Neutrophil (primary cell): Measurements from ENCODE around the gene VWA8.
"Not testable (repeated sequence)": the region's sequence is repeated elsewhere in the genome, so short reads cannot be mapped to it uniquely, and the experiment has no call there.

ENCODE experiments used
- H3K27ac ChIP-seq: fragments of 200-600 bp; sonication (generic); 2 replicates; pipeline ENCODE4 v1.5.1; 2016; ENCODE audit warnings: mild to moderate bottlenecking, moderate library complexity
- H3K27me3 ChIP-seq: fragments of 200-600 bp; sonication (generic); 2 replicates; pipeline ENCODE4 v1.6.0; 2016; ENCODE audit warnings: mild to moderate bottlenecking
- H3K36me3 ChIP-seq: fragments of 200-600 bp; sonication (generic); 2 replicates; pipeline ENCODE4 v1.5.1; 2017
- H3K4me1 ChIP-seq, 2 experiments: fragments of 200-600 bp in 1 of 2; sonication (generic) in 1 of 2; 1 replicate in 1 of 2; 2 replicates in 1 of 2; pipeline versions ENCODE4 v1.5.1 to v1.6.1; 2013 to 2016; ENCODE audit warnings: low read depth in 1 of 2, low read length in 1 of 2, mild to moderate bottlenecking in 1 of 2, moderate library complexity in 1 of 2; ENCODE audit not compliant: control insufficient read depth in 1 of 2, insufficient read depth in 1 of 2
- H3K4me3 ChIP-seq, 2 experiments: fragments of 200-600 bp in 1 of 2; sonication (generic) in 1 of 2; 1 replicate in 1 of 2; 2 replicates in 1 of 2; pipeline ENCODE4 v1.5.1; 2013 to 2016; ENCODE audit warnings: low read depth in 1 of 2, low read length in 1 of 2, mild to moderate bottlenecking in 1 of 2, moderate library complexity in 1 of 2
- H3K9me3 ChIP-seq: fragments of 200-600 bp; sonication (generic); 2 replicates; pipeline ENCODE4 v1.5.1; 2016
- TF ChIP-seq, protein P1 (sequence below): fragments of 200-600 bp; sonication (generic); IDR thresholded peaks from 2 replicates; pipeline ENCODE4 v1.5.1; 2016; ENCODE audit warnings: antibody characterized with exemption

VWA8 gene

DNA sequence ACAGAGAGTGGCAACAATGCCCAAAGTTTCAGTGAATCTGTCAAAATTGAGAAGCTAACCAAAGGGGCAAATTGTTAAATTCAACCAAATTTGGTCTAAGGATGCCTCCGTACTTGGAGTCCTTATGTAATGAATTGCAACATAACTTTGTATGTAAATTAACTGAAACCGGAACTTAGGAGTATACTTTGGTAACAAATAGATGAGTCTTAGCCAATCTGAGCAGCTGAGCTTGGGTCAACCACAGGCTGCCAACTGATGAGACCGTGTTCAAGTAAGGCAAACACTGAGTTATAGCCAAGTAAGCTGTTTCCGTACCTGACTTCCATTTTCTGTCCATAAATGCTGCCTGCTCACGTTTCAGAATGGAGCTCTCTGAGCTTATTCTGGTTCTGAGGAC lies 5.3 kb downstream of the VWA8 start:
- Histone ChIP-seq H3K27ac (no peak overlapping the region), H3K36me3 (no peaks in the 10 kb centered on the region), H3K4me1 (peaks cover 6 to 14% of the 10 kb centered on the region in 2 experiments), H3K4me3 (no peak overlapping the region), H3K9me3 (no peaks in the 10 kb centered on the region), H3K27me3 (peaks cover 11% of the 10 kb centered on the region)
- TF ChIP-seq, protein P1, sequence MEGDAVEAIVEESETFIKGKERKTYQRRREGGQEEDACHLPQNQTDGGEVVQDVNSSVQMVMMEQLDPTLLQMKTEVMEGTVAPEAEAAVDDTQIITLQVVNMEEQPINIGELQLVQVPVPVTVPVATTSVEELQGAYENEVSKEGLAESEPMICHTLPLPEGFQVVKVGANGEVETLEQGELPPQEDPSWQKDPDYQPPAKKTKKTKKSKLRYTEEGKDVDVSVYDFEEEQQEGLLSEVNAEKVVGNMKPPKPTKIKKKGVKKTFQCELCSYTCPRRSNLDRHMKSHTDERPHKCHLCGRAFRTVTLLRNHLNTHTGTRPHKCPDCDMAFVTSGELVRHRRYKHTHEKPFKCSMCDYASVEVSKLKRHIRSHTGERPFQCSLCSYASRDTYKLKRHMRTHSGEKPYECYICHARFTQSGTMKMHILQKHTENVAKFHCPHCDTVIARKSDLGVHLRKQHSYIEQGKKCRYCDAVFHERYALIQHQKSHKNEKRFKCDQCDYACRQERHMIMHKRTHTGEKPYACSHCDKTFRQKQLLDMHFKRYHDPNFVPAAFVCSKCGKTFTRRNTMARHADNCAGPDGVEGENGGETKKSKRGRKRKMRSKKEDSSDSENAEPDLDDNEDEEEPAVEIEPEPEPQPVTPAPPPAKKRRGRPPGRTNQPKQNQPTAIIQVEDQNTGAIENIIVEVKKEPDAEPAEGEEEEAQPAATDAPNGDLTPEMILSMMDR: no peak

DNA sequence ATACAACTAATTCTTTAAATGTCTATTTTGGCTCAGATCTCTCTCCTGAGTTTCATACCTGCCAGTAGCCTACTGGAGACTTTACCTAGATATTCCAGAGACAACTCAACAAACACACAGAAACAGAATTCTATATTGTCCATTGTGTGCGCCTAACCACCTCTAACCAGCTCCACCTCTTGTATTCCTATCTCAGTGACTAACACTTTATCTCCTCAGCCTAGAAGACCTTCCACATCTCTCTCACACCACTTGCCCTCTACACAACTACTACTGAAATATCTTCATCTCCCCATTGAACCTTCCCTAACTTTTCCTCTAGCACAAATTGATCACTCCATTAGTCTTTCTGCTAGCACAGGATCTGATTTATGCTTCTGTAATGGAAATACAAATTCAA lies 6.7 kb downstream of the VWA8 start:
- no peak overlapping the region for H3K27ac ChIP-seq
- no peak overlapping the region for H3K4me3 ChIP-seq
- H3K36me3 ChIP-seq: no peaks in the 10 kb centered on the region
- no peaks in the 10 kb centered on the region for H3K27me3 ChIP-seq
- TF ChIP-seq, protein P1: no peak
- peaks cover 0 to 7% of the 10 kb centered on the region in 2 experiments for H3K4me1 ChIP-seq
- no peaks in the 10 kb centered on the region for H3K9me3 ChIP-seq

- Histone ChIP-seq H3K4me3 (no peak overlapping the region), H3K27me3 (no peaks in the 10 kb centered on the region), H3K36me3 (no peaks in the 10 kb centered on the region), H3K4me1 (peaks cover 0 to 7% of the 10 kb centered on the region in 2 experiments), H3K9me3 (no peaks in the 10 kb centered on the region), H3K27ac (no peak overlapping the region)
- TF ChIP-seq, protein P1: no peak
These were observed 8.2 kb downstream of the VWA8 start for GRCh38 chr13:41952749-41953148.

GRCh38 chr13:41949104-41949503 lies 11.8 kb downstream of the VWA8 start:
- not testable (repeated sequence) for H3K27ac ChIP-seq, H3K9me3 ChIP-seq, H3K36me3 ChIP-seq, H3K4me3 ChIP-seq, H3K4me1 ChIP-seq, H3K27me3 ChIP-seq

DNA sequence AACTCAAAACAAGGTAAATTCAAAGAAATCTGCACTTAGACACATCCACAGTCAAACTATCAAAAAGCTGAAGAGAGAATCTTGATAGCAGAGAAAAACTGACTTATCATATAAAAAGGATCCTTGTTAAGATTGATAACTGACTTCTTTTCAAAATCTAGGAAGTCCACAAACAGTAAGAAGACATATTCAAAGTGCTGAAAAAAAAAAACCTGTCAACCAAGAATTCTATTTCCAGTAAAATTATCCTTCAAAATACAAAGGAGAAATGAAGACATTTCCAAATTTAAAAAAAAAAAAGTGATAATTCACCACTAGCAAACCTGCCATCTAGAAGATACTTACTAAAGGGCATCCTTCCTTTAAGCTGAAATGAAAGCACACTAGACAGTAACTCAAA lies 15.0 kb downstream of the VWA8 start:
- Histone ChIP-seq H3K27ac (no peak overlapping the region), H3K9me3 (no peaks in the 10 kb centered on the region), H3K4me3 (no peak overlapping the region), H3K27me3 (no peaks in the 10 kb centered on the region), H3K36me3 (no peaks in the 10 kb centered on the region), H3K4me1 (no peaks in the 10 kb centered on the region)
- TF ChIP-seq, protein P1: no peak

GRCh38 chr13:41944635-41945397 lies 16.1 kb downstream of the VWA8 start:
- H3K27me3 ChIP-seq: no peaks in the 10 kb centered on the region
- no peaks in the 10 kb centered on the region for H3K4me1 ChIP-seq
- TF ChIP-seq, protein P1: no peak
- H3K36me3 ChIP-seq: no peaks in the 10 kb centered on the region
- no peaks in the 10 kb centered on the region for H3K9me3 ChIP-seq
- H3K27ac ChIP-seq: no peak overlapping the region
- H3K4me3 ChIP-seq: no peak overlapping the region
